Stimulated activated CD4-positive, alpha-beta T cell treated with anti-CD3 and anti-CD28 coated beads, Interleukin-15, amount 100 ng/mL, for 1 hour (primary cell): ENCODE measurements around the gene NGDN.
"Not testable (repeated sequence)": the region's sequence is repeated elsewhere in the genome, so short reads cannot be mapped to it uniquely, and the experiment has no call there.

Source experiments
- DNase-seq, 2 donors: peaks; one replicate each; pipeline ENCODE4 v3.0.0-alpha.2; 2020; ENCODE audit warnings: low read depth in 1 of 2, low spot score in 1 of 2

NGDN gene

DNA sequence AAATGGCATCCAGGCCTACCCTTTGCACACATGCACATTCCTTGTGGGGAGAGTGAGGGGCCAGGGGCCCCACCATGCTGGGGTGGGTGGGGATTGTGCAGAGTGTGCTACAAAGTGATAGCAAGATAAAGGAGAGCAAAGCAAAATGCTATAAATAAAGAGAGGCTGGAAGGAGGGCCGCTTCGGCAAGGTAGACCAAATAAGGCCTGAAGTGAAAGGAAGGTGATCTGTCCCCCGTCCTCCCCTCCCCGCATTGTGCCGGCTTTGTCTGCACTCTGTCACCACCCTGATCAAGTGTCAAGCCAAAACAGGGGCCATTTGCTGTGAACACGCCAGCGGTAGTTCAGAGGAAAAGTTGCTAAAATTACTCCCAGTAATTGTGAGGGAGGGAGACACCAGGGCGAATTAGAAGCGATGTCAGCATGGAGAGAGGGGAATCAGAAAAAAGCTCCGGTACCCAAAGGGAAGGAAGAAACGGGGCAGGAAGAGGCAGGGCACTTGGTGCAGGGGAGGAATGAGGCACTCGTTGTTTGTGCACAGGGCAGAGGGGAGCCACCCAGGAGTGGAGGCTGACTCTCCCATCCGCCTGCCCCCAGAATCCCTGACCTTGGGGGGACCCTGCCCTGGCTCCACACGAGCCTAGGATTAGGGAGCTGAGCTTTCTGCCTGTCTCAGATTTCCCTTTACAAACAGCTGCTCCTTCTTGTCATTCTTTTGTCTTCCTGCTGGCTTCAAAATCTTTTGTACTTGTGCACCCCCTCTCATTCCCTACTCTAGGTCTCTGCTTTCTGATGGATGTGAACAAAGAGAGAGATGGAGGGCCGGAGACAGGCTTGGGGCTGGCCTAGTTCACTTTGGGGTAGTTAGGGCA, 31.2 kb upstream of the NGDN start:
- no peak for DNase-seq

DNA sequence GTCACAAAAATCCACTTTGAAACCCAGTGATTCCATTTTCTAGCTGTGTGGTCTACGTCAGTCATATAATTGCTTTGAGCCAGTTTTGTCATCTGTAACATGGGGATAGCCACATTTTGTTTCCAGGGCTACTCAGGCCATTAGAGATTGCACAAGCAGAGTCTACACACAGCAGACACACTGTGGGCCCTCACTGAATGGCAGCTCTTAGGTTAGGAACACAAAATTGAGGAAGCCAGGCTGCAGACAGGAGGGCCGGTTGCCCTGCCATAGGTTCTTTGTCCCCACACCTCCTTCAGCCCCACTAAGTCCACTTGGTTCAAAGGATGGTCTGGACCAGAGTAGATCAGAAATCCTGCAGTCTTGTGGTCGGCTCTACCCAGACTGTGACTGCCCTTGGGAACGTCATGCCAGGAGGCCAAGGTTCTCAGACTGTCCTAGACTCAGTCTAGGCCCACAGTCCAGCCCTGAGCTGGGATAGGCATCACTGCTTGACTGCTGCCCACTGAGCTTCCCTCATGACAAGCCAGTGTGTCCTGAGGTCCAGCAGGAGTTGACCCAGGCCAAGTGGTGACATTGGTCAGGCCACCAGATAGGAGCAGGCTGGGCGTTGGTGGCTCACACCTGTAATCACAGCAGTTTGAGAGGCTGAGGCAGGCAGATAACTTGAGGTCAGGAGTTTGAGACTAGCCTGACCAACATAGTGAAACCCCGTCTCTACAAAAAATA, 30.2 kb upstream of the NGDN start:
- DNase-seq: no peak

DNA sequence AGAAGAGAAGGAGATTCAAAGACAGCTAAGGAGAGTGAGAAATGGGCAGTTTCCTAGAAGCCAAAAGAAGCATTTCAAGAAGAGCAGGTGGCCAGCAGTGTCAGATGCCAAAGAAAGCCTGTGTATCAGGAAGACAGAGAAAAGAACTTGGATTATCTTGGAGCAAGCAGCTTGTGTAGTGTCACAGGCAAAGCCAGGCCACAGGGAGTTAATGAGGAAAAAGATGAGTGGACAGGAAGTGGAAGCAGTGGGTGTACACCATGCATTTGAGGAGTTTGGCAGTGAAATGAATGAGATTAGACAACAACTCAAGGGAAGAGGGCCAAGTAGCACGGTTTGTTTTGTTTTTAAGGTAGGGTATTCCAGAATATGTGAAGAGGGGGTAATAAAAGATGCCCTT, 28.4 kb upstream of the NGDN start:
- no peak for DNase-seq

DNA sequence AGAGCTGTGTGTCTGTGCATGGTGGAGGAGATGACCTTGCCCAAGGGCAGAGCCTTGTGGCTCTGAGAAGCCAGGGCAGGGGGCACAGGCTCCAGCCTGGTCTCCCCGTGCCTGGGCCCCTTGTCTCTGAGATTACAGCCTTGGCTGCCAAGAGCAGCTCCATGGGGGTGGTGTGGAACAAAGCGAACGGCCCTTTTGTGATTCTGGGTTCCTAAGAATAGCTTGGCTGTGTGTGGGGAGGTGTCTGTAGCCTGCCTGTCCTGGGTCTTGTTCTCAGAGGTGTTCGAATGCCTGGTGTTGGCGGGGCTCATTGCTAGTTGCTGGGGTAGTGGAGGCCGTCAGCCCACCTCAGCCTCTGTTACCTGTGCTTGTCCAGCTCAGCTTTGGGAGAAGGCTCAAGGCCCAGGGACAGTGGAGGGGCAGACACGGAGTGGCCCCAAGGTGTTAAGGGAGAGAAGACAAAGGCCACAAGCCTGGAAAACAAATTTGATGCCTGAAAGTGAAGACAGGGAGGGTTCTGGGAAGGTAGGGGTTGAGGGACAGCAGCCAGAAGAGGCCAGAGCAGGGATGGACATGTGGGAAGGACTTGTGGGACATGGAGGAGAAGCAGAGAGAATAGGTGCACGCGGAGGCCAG, 26.7 kb upstream of the NGDN start:
- DNase-seq: no peak

DNA sequence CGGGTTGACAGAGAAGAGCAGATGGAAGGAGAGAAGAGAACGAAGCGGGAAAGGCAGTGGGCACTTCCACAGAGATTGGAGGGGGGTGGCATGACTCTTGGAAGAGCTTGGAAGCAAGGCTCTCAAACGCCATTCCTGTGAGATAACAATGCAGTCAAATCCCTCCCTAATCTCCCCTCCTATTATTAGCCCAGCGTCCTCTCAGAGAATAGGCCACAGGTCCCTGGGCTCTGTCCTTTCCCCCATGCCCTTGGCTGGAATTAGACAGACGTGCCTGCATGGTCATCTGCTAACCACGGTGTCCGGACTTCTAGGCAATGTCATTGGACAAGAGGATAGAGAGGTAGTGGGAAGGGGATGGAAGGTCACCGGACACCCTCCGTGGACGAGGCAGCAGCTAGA, 26.1 kb upstream of the NGDN start:
- no peak for DNase-seq

DNA sequence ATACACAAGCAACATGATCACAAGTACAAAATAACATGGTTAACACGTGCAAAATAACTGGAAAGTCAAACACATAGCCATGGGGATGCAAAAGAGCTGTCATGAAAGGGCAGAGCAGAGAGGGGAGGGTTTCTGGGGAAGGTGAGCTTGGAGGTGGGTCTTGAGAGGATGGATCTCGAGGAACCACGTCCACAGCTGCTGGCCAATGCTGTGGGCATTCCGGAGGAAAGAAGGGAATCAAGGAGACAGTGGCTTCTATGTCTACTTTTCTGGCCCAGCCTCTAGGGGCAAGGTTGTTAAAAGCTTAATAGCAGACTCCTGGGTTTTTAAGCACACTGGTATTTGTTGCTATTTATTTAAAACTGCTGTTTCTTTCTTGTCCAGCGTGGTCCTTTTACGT, 25.6 kb upstream of the NGDN start:
- DNase-seq: no peak

DNA sequence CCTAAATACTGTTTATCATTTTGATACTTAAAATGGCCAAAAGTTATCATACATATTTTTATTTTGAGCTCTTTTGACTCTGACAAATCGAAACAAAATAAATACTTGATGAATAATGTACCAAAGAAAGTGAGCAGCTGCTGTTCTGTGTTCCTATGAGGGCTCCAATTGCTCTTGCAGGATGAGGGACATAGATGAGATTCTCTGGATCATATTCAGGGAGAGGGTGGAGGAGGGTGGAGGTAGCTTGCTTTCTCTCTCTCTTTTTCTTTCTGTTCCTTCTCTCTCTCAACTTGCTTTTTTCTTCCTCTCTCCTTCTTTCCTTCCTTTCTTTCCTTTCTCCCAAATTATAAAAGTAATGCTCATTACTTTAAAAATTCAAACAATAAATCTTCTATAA, 25.2 kb upstream of the NGDN start:
- no peak for DNase-seq

DNA sequence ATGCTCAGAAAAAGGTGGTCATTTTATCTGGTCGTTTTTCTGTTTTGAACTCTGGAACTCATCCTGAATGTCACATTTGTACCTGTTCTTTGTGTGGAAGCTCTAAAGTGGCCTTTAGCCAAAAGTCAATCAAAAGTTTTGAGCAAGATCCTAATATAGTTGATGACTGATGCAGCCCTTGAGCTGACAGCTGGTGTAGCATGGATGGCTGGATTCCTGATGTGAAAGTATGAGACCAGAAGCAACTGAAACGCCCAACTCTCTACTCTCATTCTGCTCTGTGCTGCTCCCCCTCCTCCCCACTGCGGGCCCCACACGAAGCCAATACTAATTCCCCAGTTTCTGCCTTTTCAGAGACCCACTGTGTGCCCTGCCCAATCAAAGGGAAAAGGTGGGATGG, 23.7 kb upstream of the NGDN start:
- DNase-seq: no peak

DNA sequence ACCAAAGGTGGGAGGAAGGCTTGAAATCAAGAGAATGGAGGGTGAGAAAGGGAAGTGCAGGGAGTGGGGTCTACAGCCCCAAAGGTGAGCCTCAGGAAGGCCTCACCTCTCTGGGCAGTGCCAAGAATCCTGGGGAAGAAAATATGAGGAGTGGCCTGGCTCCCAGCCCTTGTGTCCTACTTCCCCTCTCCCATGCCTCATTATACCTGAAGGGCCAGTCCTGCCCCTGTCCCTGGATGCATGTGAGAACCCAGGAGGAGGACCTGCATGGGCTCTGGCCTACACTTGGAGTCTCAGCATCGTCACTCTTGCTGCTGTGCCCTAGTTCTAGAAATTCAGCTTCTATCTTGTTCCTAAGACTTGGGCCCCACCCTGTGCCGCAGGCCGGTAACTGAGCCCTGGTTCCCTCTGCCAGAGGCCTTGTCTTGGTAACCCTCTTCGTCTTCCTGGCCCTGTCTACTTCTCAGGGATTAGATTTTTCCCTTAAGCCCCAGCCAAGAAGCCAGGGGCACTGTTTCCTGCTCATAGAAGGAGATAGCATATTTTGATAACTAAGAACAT, 23.1 kb upstream of the NGDN start:
- DNase-seq: no peak

DNA sequence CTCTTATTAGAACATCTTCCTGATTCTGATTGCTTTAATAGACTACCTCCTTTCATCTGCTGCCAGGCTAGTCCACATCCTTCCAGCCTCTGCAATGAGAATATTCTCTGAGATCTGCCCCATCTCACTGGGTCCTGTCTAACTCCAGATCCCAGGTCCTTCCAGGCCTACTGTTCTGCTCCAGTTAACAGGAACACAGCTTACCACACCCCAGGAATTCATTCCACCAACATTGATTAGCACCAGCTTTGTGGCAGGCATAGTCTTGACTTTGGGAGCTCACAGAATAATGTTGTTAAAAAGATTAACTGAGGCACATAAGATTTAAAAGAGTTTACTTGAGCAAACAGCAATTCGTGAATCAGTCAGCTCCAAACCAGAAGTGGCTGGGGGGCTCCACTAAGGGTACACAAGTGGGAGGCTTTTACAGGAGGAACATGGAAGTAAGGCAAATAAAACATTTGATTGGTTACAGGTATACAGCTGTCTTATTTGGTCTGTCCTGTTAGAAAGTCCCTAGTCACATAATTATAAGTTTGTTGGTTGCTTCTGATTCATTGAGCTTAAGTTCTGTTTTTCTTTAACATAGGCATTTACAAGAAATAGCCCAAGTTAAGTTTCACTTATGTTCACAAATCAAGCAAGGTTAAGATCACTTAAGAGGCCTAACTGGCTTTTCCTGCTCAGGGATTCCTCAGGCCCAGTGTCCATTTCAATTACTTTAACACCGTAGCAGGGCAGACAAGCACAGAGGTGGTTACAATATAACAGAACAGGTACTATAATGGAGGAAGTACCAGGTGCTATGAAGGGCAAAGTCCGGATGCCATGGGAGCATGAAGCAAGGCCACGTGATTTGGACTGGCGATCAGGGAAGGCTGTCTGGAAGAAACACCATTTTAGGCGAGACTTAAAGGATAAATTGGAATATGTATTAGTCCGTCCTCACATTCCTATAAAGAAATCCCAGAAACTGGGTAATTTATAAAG, 21.8 kb upstream of the NGDN start:
- DNase-seq: no peak

DNA sequence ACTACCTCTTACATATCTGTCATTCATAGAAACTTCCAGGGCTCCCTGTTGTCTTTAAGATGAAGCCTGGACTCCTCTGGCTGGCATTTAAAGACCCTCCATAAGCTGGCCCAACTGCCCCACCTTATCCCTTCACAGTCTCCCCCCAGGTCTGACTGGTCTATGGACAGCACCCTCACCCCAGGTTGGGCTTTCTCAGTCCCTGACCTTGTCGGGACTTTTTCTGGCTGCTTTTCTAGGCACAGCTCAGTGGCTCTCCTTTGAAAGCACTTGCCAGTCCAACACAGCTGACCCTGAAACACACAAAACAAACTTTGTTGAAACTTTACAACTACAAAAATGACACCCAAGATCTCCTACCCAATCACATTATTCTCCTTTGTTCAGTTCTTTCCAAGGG, 20.2 kb upstream of the NGDN start:
- DNase-seq: no peak

DNA sequence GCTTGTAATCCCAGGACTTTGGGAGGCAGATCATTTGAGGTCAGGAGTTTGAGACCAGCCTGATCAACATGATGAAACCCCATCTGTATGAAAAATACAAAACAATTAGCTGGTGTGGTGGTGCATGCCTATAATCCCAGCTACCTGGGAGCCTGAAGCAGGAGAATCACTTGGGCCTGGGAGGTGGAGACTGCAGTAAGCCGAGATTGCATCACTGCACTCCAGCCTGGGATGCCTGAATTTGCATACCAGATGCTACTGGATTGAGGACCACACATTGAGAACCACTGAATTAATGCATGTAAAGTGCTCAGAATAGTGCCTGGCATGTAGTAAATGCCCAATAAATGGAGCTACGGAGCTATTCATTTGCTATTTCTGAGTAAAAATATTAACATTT, 19.1 kb upstream of the NGDN start:
- DNase-seq: no peak

DNA sequence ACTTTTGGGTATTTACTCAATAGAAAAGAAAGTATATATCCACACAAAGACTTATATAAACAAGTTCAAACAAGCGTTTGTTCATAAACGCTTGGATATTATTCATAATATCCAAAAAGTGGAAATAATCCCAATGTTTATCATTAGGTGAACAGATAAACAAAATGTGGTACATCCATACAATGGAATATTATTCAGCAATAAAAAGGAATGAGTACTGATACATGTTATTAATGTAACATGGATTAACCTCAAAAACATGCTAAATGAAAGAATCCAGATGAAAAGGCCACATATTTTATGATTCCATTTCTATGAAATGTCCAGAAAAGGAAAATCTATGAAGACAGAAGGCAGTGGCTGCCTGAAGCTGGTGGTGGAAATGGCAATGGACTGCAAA, 17.3 kb upstream of the NGDN start:
- DNase-seq: no peak

DNA sequence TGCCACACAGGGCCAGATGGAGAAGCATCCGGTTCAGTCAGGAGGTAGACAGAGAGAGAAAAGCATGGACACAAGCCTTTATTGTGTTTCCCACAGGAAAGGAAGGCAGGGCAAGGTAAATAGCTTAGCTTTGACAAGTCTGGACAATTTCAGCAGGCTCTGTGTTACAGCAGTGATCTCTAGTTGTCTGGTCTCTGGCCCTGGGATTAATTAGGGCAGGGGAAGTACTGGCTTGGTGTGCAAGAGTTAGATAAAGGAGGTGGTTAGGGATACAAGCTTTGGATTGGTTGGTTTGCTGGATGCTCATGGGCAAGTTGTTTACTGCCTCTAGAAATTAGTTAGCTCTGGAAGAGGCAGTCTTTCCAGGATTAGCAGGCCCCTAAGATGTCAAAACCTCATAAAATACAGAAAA, 15.1 kb upstream of the NGDN start:
- no peak for DNase-seq

DNA sequence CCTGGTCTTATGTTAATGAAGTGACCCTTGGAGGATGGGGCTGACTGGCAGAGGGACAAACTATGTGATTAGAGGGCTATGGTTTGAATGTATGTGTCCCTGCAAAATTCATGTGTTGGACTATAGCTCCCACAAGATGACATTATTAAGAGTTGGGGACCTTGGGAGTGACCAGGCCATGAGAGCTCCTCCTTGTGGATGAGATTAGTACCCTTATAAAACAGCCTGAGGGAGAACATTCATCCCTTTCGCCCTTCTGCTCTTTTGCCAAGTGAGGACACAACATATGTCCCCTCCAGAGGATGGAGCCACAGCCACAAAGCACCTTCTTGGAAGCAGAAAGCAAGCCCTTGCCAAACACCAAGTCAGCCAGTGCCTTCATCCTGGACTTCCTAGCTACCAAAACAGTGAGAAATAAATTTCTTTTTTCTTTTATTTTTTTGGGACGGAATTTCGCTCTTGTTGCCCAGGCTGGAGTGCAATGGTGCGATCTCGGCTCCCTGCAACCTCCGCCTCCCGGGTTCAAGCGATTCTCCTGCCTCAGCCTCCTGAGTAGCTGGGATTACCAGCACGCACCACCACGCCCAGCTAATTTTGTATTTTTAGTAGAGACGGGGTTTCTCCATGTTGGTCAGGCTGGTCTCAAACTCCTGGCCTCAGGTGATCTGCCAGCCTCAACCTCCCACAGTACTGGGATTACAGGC, 12.5 kb upstream of the NGDN start:
- DNase-seq: not testable (repeated sequence)

DNA sequence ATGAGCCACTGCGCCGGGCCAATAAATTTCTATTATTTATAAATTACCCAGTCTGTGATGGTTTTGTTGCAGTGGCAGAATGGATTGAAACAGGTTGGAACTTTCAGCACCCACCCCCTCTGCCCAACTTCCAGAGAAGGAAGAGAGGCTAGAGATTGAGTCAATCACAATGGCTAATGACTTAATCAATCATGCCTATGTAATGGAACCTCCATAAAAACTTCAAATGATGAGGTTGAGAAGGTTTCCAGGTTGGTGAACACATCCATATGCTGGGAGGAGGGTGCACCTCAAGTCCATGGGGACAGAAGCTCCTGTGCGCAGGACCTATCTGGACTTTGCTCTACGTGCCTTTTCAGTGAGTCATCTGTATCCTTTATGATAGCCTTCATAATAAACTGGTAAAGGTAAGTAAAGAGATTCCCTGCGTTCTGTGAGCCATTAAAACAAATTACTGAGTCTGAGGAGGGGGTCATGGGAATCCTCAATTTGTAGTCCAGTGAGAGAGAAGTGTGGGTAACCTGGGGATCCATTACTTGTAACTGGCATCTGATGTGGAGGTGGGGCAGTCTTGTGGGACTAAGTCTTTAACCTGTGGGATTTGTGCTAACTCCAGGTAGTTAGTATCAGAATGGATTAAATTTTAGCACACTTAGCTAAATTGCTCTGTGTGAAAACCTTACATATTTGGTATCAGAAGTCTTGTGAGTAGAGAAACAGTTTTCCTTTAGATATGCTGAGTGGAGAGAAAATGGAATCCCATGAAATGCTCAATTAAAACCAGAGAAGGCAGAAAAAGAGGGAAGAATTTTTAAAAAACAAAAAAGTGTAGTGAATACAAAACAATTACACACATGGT, 11.7 kb upstream of the NGDN start:
- no peak for DNase-seq

DNA sequence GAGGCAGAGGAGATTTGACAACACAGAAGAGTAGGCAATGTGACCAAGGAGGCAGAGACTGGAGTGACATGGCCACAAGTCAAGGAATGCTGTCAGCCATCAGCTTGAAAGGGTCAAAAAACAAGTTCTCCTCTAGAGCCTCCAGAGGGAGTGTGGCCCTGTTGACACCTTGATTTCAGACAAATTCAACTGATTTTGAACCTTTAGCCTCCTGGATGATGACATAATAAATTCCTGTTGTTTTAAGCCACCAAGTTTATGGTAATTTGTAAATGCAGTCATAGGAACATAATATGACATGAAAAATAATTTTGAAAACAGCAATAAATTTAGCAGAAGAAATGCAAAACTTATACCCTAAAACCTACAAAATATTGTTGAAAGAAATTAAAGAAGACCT, 8.5 kb upstream of the NGDN start:
- DNase-seq: no peak

DNA sequence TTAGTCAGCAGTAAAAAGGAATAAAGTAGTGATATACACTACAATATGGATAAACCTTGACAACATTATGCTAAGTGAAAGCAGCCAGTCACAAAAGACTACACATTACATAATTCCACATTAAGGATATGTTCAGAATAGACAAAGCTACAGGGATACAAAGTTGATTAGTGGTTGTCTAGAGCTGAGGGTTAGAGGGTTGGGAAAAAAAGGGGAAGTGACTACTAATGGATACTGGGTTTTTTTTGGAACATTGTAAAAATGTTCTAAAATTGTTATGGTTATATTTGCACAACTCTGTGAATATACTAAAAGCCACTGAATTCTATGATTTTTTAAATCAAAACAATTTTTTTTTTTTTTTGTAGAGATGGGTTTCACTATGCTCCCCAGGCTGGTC, 4.8 kb upstream of the NGDN start:
- DNase-seq: no peak

DNA sequence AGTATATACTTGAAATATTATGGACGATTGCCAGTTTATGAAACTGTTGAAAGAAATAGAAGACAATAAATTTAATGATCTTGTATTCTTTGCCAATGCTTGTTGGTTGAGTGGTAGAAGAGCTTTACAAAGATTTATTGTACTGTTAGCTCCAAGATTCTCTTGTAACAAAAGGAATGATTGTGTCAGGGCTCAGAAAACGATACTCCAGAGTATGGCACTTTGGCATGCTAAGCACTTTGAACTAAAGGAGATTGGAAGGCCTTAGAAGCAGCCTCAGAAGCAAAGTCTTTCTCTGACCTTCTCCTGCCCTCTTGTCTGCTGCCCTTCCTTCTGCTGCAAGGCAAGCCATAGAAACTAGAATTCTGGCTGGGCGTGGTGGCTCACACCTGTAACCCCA, 4.2 kb upstream of the NGDN start:
- DNase-seq: no peak
